Right lobe of liver (tissue), 4 donors: Measurements from ENCODE around the gene ITGAV.

ENCODE experiments used
- POLR2A ChIP-seq: fragments of 450-650 bp; IDR thresholded peaks from one replicate; pipeline ENCODE4 v1.6.1; 2017; ENCODE audit warnings: antibody characterized with exemption, mild to moderate bottlenecking
- TF ChIP-seq, protein P1 (sequence below), 4 donors: fragments of 200-600 bp in 3 of 4; fragments of 450-650 bp in 1 of 4; IDR thresholded peaks; one replicate each; pipeline versions ENCODE4 v1.5.1 to v1.8.0; 2016 to 2022; ENCODE audit warnings: antibody characterized with exemption in 4 of 4, mild to moderate bottlenecking in 2 of 4
- donor health status: DM: no; HTN: no; CAD: no.
- donor health status: DM: no; HTN: no; CAD: no.
- donor health status: DM: no; HTN: yes; CAD: no.

DNA sequence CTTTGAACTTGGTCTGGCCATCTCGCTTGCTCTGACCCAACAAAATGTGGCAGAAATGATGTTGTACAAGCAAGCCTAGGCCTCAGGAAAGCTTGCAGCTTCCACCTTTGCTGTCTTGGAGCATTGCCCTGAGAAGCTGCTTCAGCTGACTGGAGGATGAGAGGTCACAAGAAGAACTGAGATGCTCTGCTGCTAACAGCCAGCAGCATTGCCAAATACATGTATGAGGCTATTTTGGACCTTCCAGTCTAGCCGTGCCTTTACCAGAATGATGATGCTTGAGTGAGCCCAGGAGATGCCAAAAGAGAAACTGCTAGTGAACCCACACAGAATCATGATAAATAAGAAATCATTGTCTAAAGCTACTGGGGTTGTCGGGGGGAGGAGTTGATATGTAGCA lies 13.2 kb upstream of the ITGAV start:
- TF ChIP-seq, protein P1, sequence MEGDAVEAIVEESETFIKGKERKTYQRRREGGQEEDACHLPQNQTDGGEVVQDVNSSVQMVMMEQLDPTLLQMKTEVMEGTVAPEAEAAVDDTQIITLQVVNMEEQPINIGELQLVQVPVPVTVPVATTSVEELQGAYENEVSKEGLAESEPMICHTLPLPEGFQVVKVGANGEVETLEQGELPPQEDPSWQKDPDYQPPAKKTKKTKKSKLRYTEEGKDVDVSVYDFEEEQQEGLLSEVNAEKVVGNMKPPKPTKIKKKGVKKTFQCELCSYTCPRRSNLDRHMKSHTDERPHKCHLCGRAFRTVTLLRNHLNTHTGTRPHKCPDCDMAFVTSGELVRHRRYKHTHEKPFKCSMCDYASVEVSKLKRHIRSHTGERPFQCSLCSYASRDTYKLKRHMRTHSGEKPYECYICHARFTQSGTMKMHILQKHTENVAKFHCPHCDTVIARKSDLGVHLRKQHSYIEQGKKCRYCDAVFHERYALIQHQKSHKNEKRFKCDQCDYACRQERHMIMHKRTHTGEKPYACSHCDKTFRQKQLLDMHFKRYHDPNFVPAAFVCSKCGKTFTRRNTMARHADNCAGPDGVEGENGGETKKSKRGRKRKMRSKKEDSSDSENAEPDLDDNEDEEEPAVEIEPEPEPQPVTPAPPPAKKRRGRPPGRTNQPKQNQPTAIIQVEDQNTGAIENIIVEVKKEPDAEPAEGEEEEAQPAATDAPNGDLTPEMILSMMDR (IDR thresholded peaks at IDR 0.05) = no peak
- TF ChIP-seq POLR2A = no peak
